Mammary epithelial cell (primary cell): ENCODE results near the gene GRIA1.

Experiments
- EZH2 ChIP-seq: IDR thresholded peaks from 2 replicates; pipeline ENCODE4 v1.6.1; 2012; ENCODE audit warnings: low read length, inconsistent platforms, borderline replicate concordance
- TF ChIP-seq, protein P1 (sequence below), 2 donors: IDR thresholded peaks in 1 of 2; conservative IDR thresholded peaks in 1 of 2; 2 replicates each; pipeline ENCODE4 v1.5.1; 2011 to 2012; ENCODE audit warnings: inconsistent platforms in 2 of 2, low read length in 2 of 2, mild to moderate bottlenecking in 2 of 2, control low read depth in 1 of 2, low read depth in 1 of 2; ENCODE audit not compliant: insufficient read depth in 1 of 2; ENCODE audit errors: extremely low read depth in 1 of 2

DNA sequence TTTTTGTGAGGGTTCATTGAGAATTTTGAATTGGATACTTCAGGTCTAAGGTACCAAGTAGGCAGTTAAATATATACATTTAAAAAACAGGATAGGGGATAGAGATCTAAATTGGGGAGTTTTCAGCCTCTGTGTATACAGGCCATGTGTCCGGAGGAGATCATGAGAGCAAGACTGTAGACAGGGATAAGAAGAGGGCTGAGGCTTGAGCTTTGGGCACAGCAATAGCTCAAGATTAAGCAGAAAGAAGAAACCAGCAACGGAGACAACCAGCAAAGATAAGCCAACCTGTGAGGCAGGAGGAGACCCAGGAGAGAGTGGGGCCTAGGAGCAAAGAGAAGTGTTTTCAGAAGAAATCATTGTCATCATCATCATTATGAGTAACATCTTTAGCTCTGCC is 258.4 kb downstream of the GRIA1 start:
- TF ChIP-seq, protein P1, sequence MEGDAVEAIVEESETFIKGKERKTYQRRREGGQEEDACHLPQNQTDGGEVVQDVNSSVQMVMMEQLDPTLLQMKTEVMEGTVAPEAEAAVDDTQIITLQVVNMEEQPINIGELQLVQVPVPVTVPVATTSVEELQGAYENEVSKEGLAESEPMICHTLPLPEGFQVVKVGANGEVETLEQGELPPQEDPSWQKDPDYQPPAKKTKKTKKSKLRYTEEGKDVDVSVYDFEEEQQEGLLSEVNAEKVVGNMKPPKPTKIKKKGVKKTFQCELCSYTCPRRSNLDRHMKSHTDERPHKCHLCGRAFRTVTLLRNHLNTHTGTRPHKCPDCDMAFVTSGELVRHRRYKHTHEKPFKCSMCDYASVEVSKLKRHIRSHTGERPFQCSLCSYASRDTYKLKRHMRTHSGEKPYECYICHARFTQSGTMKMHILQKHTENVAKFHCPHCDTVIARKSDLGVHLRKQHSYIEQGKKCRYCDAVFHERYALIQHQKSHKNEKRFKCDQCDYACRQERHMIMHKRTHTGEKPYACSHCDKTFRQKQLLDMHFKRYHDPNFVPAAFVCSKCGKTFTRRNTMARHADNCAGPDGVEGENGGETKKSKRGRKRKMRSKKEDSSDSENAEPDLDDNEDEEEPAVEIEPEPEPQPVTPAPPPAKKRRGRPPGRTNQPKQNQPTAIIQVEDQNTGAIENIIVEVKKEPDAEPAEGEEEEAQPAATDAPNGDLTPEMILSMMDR (conservative IDR thresholded peaks at IDR 0.05 in 1 of 2, IDR thresholded peaks at IDR 0.05 in 1 of 2; ENCODE audit: extremely low read depth in 1 of 2, insufficient read depth in 1 of 2, low read depth in 1 of 2, low read length in 2 of 2), result no peak
- no peak for TF ChIP-seq EZH2
